Inferior parietal cortex (tissue), 1 donor: ENCODE measurements around the gene ZGPAT.
"Not testable (repeated sequence)": the region's sequence is repeated elsewhere in the genome, so short reads cannot be mapped to it uniquely, and the experiment has no call there.

Experiments
- DNase-seq: peaks from one replicate; pipeline ENCODE4 v3.0.0-alpha.2; 2016; ENCODE audit errors: extremely low spot score

The ZGPAT gene

GRCh38 chr20:63703471-63703975 lies 4.3 kb upstream of the ZGPAT start:
- DNase-seq = no peak

GRCh38 chr20:63703976-63704748 lies 3.7 kb upstream of the ZGPAT start:
- no peak for DNase-seq

DNA sequence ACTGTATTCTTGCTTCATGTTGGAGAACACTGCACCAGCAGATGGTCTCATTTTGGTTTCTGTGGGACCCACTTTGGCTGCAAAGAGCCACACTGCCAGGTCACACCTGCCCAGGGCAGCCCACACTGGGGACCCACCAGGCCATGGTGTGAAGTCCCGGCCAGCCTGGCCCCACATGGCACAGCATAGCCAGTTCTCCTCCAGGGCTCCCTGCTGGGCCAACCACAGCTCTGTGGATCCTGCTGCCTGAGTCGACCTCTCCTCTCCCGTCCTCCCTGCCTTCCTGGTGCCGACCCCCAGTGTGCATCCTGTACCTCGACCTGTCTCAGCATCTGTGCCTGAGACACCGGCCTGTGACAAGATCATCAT lies 3.1 kb upstream of the ZGPAT start:
- no peak for DNase-seq

GRCh38 chr20:63705232-63706026 lies 2.4 kb upstream of the ZGPAT start:
- no peak for DNase-seq

DNA sequence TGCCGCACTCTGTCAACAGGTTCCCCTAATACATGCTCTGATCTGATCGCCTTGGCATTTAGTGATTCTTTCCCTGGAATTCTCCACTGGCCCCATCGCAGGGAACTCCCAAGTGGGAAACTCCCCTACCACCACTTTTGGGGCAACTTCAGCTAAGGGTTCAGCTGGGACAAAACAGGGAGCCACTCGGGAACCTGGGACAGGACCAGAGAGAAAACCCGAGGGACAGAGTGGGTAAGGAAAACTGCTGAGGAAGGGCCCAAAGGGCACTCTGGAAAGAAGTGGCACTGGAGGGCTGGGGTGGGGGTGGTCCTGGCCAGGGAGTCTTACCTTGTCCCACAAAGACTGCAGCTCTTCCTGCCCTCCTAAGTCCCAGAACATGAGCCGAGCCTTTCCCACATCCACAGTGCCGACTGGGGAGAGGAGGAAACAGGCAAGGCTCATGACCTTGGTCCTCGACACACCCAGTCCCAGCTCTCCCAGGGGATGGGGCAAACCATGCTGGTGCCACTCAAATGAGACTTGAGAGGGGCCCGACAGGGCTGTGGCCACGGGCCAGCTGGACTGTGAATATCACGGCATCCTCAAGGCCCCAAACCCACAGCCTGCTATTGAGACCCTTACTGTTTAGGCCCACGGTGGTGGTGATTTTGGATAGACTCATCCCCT lies 1.7 kb upstream of the ZGPAT start:
- DNase-seq = no peak

- DNase-seq = no peak
These were observed 834 bp upstream of the ZGPAT start for GRCh38 chr20:63706852-63707557.

DNA sequence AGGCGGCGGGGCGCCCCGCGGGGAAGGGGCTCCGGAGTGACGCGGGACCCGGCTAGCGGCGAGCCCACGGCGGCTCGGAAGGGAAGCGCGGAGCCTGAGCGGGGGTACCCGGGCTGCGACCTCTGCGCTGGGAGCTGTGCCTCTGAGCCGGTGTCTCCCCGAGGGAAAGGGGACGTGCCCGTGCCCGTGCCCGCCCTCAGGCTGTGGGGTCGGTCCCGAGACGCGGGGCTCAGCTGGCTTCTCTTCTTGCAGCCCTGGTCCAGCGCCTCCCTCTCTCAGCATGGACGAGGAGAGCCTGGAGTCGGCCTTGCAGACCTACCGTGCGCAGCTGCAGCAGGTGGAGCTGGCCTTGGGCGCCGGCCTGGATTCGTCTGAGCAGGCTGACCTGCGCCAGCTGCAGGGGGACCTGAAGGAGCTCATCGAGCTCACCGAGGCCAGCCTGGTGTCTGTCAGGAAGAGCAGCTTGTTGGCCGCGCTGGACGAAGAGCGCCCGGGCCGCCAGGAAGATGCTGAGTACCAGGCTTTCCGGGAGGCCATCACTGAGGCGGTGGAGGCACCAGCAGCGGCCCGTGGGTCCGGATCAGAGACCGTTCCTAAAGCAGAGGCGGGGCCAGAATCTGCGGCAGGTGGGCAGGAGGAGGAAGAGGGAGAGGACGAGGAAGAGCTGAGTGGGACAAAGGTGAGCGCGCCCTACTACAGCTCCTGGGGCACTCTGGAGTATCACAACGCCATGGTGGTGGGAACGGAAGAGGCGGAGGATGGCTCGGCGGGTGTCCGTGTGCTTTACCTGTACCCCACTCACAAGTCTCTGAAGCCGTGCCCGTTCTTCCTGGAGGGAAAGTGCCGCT lies 686 bp downstream of the ZGPAT start:
- DNase-seq = no peak

DNA sequence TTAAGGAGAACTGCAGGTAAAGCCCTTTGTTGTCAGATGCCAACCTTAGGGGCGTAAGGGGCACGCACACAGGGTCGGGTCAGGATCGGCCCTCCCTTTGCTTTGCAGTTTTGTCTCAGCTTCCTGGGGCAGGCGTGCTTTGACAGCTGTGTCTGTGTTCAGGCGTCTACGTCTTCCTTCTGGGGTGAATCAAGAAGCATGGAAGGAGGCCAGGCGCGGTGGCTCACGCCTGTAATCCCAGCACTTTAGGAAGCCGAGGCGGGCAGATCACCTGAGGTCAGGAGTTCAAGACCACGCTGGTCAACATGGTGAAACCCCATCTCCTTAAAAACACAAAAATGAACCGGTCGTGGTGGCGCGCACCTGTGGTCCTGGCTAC lies 1.3 kb downstream of the ZGPAT start:
- no peak for DNase-seq

DNA sequence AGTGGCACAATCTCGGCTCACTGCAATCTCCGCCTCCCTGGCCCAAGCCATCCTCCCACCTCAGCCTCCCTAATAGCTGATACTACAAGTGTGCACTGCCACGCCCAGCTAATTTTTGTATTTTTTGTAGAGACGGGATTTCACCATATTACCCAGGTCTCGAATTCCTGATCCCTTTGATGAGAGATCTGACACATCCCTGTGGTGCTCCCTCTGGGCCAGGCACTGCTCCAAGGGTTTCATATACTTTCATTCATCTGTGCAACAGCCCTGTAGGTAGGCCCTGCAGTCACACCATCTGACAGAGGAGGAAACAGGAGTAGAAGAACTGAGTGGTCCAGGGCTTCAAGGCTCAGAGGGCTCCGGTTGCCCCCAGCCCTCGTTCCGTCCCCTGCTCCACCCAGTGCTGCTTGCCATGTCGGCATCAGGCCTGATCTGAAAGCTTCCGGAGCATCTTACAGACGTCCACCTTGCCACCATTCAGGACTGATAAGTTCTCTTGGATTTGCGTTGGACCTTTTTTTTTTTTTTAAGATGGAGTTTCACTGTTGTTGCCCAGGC lies 3.3 kb downstream of the ZGPAT start:
- DNase-seq = no peak

- no peak for DNase-seq
These were observed 4.4 kb downstream of the ZGPAT start for GRCh38 chr20:63712191-63712590.

DNA sequence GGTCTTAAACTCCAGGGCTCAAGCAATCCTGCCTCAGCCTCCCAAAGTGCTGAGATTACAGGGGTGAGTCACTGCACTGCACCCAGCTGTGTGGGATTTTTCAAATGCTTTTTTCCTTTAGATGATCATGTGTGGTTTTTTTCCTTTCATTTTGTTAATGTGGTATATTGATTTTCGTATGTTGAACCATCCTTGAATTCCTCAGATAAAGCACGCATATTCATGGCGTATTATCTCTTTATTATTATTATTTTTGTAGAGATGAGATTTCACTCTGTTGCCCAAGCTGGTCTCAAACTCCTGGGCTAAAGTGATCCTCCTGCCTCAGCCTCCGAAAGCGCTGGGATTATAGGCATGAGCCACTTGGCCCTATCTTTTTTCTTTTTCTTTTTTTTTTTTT lies 7.0 kb downstream of the ZGPAT start:
- DNase-seq = no peak

- no peak for DNase-seq
These were observed 11.2 kb downstream of the ZGPAT start for GRCh38 chr20:63718996-63719395.

DNA sequence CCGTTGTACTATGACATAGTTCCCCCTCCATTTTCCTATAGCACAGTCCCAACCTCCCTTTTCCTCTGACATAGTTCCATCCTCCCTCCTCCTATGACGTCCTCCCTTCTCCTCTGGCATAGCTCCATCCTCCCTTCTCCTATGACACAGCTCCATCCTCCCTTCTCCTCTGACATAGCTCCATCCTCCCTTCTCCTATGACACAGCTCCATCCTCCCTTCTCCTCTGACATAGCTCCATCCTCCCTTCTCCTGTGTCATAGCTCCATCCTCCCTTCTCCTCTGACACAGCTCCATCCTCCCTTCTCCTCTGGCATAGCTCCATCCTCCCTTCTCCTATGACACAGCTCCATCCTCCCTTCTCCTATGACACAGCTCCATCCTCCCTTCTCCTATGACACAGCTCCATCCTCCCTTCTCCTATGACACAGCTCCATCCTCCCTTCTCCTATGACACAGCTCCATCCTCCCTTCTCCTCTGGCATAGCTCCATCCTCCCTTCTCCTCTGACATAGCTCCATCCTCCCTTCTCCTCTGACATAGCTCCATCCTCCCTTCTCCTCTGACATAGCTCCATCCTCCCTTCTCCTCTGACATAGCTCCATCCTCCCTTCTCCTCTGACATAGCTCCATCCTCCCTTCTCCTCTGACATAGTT lies 15.3 kb downstream of the ZGPAT start:
- not testable (repeated sequence) for DNase-seq

DNA sequence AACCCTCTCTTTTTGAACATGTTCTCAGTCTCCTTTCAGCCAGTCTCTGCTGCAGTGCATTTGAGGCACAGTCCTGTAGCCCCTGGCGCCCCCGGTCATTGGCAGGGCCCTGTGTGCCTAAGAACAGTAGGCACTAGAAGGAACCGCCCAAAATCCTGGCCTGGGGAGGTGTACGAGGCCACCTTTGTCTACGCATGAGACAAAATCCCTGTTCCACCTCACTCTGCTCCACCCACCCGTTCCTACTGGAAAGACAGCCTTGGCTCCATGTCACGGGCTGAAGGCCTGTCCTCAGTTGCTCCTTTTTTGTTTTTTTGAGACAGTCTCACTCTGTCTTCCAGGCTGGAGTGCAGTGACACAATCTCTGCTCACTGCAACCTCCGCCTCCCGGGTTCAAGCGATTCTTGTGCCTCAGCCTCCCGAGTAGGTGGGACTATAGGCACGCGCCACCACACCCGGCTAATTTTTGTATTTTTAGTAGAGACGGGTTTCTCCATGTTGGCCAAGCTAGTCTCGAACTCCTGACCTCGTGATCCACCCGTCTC lies 22.4 kb downstream of the ZGPAT start:
- DNase-seq = not testable (repeated sequence)

GRCh38 chr20:63731410-63731809 lies 23.6 kb downstream of the ZGPAT start:
- no peak for DNase-seq

- DNase-seq = no peak
These were observed 24.6 kb downstream of the ZGPAT start for GRCh38 chr20:63732118-63733095.

DNA sequence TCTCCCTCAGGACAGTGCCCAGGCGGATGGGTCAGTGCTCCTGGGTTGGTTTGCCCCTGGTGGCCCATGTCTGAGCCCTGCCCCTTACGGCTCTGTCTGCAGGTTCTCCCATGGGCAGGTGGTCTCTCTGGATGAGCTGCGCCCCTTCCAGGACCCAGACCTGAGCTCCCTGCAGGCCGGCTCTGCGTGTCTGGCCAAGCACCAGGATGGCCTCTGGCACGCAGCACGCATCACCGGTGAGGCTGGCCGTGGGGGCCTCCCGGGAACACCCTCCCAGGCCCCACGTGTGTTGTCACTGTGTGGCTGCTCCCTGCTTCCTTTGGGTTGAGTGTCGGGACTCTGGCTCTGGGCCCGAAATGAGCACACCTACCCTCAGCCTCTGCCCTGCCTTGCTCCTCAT lies 25.3 kb downstream of the ZGPAT start:
- DNase-seq = no peak

- DNase-seq = no peak
These were observed 25.8 kb downstream of the ZGPAT start for GRCh38 chr20:63733579-63734081.
